HG03571 (cell line): ENCODE measurements around the gene RAB23.

Experiments
- ATAC-seq: cut with Tn5 transposase; IDR thresholded peaks from one replicate; pipeline ENCODE4 v1.9.1; 2021; ENCODE audit not compliant: unreplicated experiment

Gene RAB23

DNA sequence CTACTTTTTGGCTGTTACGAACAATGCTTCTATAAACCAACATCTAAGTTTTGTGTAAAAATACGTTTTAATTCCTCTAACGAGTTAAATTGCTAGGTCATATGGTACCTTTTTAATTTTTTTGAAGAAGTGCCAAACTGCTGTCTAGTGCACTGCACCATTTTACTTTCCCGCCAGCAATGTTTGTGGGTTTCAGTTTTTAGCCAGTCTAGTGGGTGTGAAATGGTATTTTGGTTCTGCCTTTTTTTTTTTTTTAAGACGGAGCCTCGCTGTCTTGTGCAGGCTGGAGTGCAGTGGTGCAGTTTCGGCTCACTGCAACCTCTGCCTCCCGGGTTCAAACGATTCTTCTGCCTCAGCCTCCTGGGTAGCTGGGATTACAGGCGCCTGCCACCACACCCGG is 84.1 kb downstream of the RAB23 start:
- no peak for ATAC-seq

DNA sequence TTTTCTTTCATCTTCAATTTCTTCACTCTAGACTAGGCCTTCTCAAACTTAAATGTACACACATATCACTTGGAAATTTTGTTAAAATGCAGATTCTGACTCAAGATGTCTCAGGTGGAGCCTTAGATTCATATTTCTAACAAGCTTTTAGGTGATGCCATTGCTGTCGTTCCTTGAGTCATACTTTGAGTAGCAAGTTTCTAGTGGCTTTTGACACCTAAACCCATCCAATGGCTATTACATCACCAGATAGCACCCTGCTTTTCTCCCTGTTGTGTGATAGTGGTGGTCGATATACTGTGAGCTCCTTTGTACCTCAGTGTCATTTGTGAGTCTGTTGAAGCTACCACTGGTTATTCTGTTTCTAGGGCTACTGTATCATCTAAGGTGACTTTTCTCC is 84.8 kb downstream of the RAB23 start:
- ATAC-seq = no peak
